ENCODE measurements around the gene LRRC10B. TPM values are rescaled to one million over a fixed set of nuclear protein-coding genes. Genes with fewer than 3 reads are reported as not detected.

Gene LRRC10B
- polyA plus RNA-seq, 4 donors = 1.1 to 3.2 (median 1.6) TPM

Other genes starting within 250 kb of the LRRC10B start
- gene VWCE, start 213.4 kb upstream of the LRRC10B start, polyA plus RNA-seq (ENCODE audit: insufficient read length in 4 of 4) = 1 to 10 TPM; 1.5 to 4.0 (median 2.9) TPM
- 100 to 1,000 TPM; 212 to 240 (median 219) TPM for gene DDB1, start 175.6 kb upstream of the LRRC10B start, polyA plus RNA-seq (ENCODE audit: insufficient read length in 4 of 4)
- 10 to 100 TPM; 47.2 to 67.9 (median 58.9) TPM for gene TKFC, start 175.5 kb upstream of the LRRC10B start, polyA plus RNA-seq (ENCODE audit: insufficient read length in 4 of 4)
- 10 to 100 TPM; 23.9 to 33.4 (median 30.2) TPM for gene CYB561A3, start 146.9 kb upstream of the LRRC10B start, polyA plus RNA-seq (ENCODE audit: insufficient read length in 4 of 4)
- gene TMEM138, start 146.4 kb upstream of the LRRC10B start, polyA plus RNA-seq (ENCODE audit: insufficient read length in 4 of 4) = 10 to 100 TPM; 38.0 to 57.9 (median 51.0) TPM
- gene TMEM216, start 116.2 kb upstream of the LRRC10B start, polyA plus RNA-seq (ENCODE audit: insufficient read length in 4 of 4) = 10 to 100 TPM; 29.3 to 35.5 (median 31.9) TPM
- gene CPSF7, start 78.8 kb upstream of the LRRC10B start, polyA plus RNA-seq (ENCODE audit: insufficient read length in 4 of 4) = 100 to 1,000 TPM in 2 of 4 donors, 10 to 100 TPM in 2; 82.4 to 135 (median 111) TPM
- 10 to 100 TPM; 39.8 to 49.7 (median 46.4) TPM for gene SDHAF2, start 78.6 kb upstream of the LRRC10B start, polyA plus RNA-seq (ENCODE audit: insufficient read length in 4 of 4)
- 1 to 10 TPM; 4.9 to 7.1 (median 6.0) TPM for gene SYT7, start 72.3 kb downstream of the LRRC10B start, polyA plus RNA-seq (ENCODE audit: insufficient read length in 4 of 4)
- gene DAGLA, start 171.6 kb downstream of the LRRC10B start, polyA plus RNA-seq (ENCODE audit: insufficient read length in 4 of 4) = 1 to 10 TPM; 3.3 to 5.5 (median 4.4) TPM
- gene MYRF, start 243.9 kb downstream of the LRRC10B start, polyA plus RNA-seq (ENCODE audit: insufficient read length in 4 of 4) = 10 to 100 TPM; 17.3 to 32.8 (median 22.9) TPM